Activated B cell treated with CpG ODN at 0.5 μM for 24 hours (primary cell): ENCODE results near the gene BOD1. TPM values are rescaled to one million over a fixed set of nuclear protein-coding genes. Genes with fewer than 3 reads are reported as not detected.

Source experiments
- ATAC-seq: fragments of 200-7000 bp; cut with Tn5 transposase; one replicate; pipeline ENCODE4 v1.10.0; 2021; ENCODE audit warnings: low read depth, mild to moderate bottlenecking, moderate library complexity
- CTCF ChIA-PET: fragments of 350-600 bp; sonication (Branson Sonifier 250); formaldehyde crosslinking; loops from one replicate; lab custom pipeline; 2021; ENCODE audit warnings: antibody characterized with exemption; lab: Charles Lee
- POLR2A ChIA-PET: fragments of 350-600 bp; sonication (Branson Sonifier 250); formaldehyde crosslinking; loops from one replicate; lab custom pipeline; 2021; ENCODE audit warnings: antibody characterized with exemption; lab: Charles Lee
- DNase-seq: peaks from one replicate; pipeline ENCODE4 v3.0.0; 2022
- H3K27ac Mint-ChIP-seq: one replicate; pipeline ENCODE4 v1.8.0; 2020; ENCODE audit warnings: mixed read lengths
- H3K27me3 Mint-ChIP-seq: one replicate; pipeline ENCODE4 v1.8.0; 2021; ENCODE audit warnings: mixed read lengths
- H3K36me3 Mint-ChIP-seq: one replicate; pipeline ENCODE4 v1.8.0; 2021; ENCODE audit warnings: low read depth, mixed read lengths
- H3K4me1 Mint-ChIP-seq: one replicate; pipeline ENCODE4 v1.8.0; 2021; ENCODE audit warnings: mixed read lengths
- H3K4me3 Mint-ChIP-seq: one replicate; pipeline ENCODE4 v1.8.0; 2020; ENCODE audit warnings: mild to moderate bottlenecking, mixed read lengths
- H3K9me3 Mint-ChIP-seq: one replicate; pipeline ENCODE4 v1.8.0; 2020; ENCODE audit warnings: mixed read lengths
- intact Hi-C: fragments of 100-400 bp; cut with micrococcal nuclease; formaldehyde crosslinking; loops from one replicate; pipeline ENCODE4 v1.15.1; 2024
- total RNA-seq: library from RNA; stranded (reverse); gene quantifications from 2 replicates; pipeline ENCODE4 v1.2.3, GENCODE V29; 2022
- TF ChIP-seq, protein P1 (sequence below): fragments of 200-600 bp; IDR thresholded peaks from one replicate; pipeline ENCODE4 v1.8.0; 2022; ENCODE audit warnings: antibody characterized with exemption, mild to moderate bottlenecking

Gene BOD1
- total RNA-seq, 1 donor from 2014 or later = 32.4 TPM

DNA sequence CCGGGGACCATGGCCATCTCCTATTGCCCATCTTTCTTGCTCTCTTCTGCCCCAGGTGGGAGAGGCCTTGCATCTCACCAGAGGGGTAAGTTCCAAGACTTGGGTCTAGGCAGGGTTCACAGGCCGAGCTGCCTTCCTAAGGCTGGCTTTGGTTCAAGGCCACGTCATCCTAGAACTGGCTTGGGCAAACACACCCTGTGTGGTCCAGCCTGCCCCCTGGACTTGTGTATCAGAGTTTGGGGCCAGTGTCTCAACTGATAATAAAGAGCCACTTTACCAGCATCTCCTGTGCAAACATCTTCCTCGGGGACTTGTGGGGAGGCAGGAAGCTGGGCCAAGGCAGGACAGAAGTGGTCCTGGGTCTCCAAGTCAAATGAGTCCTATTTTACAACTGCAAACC lies 17.8 kb downstream of the BOD1 start:
- DNase-seq = no peak
- Mint-ChIP-seq H3K27me3 (no peaks in the 10 kb centered on the region), H3K36me3 (peaks cover 31% of the 10 kb centered on the region), H3K4me3 (no peak overlapping the region), H3K9me3 (peaks cover 11% of the 10 kb centered on the region), H3K4me1 (no peaks in the 10 kb centered on the region), H3K27ac (no peak overlapping the region)
- CTCF ChIA-PET = no interaction called here
- intact Hi-C loops = no loop called here
- ATAC-seq = no peak
- TF ChIP-seq, protein P1, sequence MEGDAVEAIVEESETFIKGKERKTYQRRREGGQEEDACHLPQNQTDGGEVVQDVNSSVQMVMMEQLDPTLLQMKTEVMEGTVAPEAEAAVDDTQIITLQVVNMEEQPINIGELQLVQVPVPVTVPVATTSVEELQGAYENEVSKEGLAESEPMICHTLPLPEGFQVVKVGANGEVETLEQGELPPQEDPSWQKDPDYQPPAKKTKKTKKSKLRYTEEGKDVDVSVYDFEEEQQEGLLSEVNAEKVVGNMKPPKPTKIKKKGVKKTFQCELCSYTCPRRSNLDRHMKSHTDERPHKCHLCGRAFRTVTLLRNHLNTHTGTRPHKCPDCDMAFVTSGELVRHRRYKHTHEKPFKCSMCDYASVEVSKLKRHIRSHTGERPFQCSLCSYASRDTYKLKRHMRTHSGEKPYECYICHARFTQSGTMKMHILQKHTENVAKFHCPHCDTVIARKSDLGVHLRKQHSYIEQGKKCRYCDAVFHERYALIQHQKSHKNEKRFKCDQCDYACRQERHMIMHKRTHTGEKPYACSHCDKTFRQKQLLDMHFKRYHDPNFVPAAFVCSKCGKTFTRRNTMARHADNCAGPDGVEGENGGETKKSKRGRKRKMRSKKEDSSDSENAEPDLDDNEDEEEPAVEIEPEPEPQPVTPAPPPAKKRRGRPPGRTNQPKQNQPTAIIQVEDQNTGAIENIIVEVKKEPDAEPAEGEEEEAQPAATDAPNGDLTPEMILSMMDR = no peak
- POLR2A ChIA-PET = no interaction called here

DNA sequence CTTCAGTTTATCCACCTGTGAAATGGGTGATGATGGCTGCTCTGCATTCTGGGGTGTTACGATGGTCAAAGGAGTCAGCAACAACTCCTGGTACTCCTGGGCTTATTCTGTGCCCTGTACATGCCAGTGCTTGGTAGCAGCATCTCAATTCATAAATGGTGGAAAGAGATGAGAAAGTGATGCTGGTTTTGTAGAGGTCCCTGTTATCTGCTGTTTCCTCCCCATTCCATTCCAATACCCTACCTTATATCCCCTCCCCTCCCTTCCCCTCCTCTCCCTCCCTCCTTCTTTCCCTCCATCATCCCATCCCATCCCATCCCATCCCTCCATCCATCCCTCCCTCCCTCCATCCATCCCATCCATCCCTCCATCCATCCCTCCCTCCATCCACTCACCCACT lies 19.1 kb downstream of the BOD1 start:
- no peaks in the 10 kb centered on the region for H3K27me3 Mint-ChIP-seq
- H3K27ac Mint-ChIP-seq = no peak overlapping the region
- TF ChIP-seq, protein P1 = no peak
- ChIA-PET POLR2A (no interaction called here), CTCF (no interaction called here)
- peaks cover 33% of the 10 kb centered on the region for H3K36me3 Mint-ChIP-seq
- peaks cover 22% of the 10 kb centered on the region for H3K9me3 Mint-ChIP-seq
- DNase-seq = no peak
- no peak overlapping the region for H3K4me3 Mint-ChIP-seq
- ATAC-seq = no peak
- H3K4me1 Mint-ChIP-seq = no peaks in the 10 kb centered on the region
- intact Hi-C loops = no loop called here

DNA sequence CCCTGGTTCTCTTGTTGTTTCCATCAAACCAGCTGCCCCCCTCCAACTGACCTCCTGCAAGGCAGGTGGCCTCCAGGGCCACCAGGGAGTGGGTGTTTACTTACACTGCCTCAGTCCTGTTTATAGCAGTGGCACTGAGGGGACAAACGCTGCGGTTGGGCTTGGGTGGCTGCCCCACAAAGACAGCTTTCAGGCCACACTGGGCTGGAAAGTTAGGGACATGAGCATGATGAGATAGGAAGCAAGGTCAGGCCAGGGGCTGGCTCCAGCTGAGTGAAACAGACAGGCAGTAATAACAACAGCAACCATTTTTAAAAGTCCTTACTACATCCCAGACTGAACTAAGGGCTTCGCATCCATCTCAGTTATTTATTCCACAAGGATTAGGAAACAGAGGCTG lies 20.6 kb downstream of the BOD1 start:
- CTCF ChIA-PET = no interaction called here

DNA sequence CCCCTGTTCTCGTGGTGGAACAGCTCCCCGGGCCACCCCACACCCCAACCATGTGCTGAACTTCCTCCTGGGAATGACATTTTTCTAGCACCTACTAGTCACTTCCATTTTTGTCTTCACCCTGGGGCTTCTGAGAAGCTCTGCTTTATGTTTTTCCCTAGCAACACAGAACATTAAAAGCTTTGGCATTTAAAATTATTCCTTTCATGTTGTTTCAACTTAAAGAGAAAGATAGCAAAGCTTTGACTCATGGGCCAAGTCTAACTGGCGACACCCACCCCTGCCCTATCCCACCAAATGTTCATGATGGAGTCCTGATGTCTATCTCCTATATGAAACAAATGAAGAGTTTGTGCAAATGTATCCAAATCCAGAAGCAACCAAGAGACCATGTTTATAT lies 22.4 kb downstream of the BOD1 start:
- H3K4me1 Mint-ChIP-seq = no peaks in the 10 kb centered on the region
- H3K36me3 Mint-ChIP-seq = peaks cover 35% of the 10 kb centered on the region
- ChIA-PET POLR2A (no interaction called here), CTCF (no interaction called here)
- TF ChIP-seq, protein P1 = no peak
- DNase-seq = no peak
- no peak overlapping the region for H3K4me3 Mint-ChIP-seq
- no peak for ATAC-seq
- no peak overlapping the region for H3K27ac Mint-ChIP-seq
- no peaks in the 10 kb centered on the region for H3K27me3 Mint-ChIP-seq
- H3K9me3 Mint-ChIP-seq = peaks cover 37% of the 10 kb centered on the region
- intact Hi-C loops = no loop called here

More for the DNA sequence above, 20.6 kb downstream of the BOD1 start:
- Mint-ChIP-seq H3K27ac (no peak overlapping the region), H3K27me3 (no peaks in the 10 kb centered on the region), H3K36me3 (peaks cover 35% of the 10 kb centered on the region), H3K4me1 (no peaks in the 10 kb centered on the region), H3K9me3 (peaks cover 30% of the 10 kb centered on the region), H3K4me3 (no peak overlapping the region)
- DNase-seq = no peak
- TF ChIP-seq, protein P1 = no peak
- POLR2A ChIA-PET = no interaction called here
- ATAC-seq = no peak
- intact Hi-C loops = no loop called here

DNA sequence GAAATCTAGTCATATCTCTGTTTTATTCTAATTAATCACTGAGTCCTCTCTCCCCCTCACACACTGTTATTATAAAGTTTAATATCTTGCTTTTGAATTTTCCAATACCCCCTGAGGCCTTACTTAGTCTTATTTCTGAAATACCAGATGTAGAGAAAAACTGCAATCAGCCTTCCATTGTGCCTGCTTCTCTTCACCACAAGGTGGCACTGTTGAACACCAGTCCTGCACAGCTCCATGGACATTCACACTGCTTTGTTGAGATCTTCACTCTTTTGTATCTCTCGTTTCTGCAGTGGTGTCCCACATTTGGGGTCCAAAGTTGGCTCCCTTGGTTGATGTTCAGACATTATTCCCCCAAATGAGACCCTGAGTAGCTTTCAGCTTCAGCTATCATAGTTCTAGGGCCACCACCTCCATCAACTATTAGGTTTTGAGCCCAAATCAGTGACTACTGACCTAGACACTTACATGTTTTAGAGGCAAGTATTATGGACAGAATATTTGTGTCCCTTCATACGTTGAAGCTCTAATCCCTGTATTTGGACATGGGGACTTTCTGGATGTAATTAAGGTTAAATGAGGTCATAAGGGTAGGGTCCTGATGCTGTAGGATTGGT lies 24.3 kb downstream of the BOD1 start:
- H3K27me3 Mint-ChIP-seq = no peaks in the 10 kb centered on the region
- H3K4me1 Mint-ChIP-seq = no peaks in the 10 kb centered on the region
- H3K4me3 Mint-ChIP-seq = no peak overlapping the region
- H3K27ac Mint-ChIP-seq = no peak overlapping the region
- ChIA-PET POLR2A (no interaction called here), CTCF (interaction anchor here (0.8 to 1.4 kb wide), 2 partner anchors 24 to 381 kb away, joined by 3 to 8 read pairs; no protein-coding TSS in a partner anchor)
- H3K36me3 Mint-ChIP-seq = peaks cover 32% of the 10 kb centered on the region
- ATAC-seq = no peak
- H3K9me3 Mint-ChIP-seq = peaks cover 44% of the 10 kb centered on the region
- intact Hi-C loops = no loop called here
- TF ChIP-seq, protein P1 = no peak
- DNase-seq = no peak
